HL-60/S4 treated with phorbol 12-myristate 13-acetate at 8.2 ng/mL for 4 days and 3 days (cell line): ENCODE data around the gene SHFL.

Experiments
- in situ Hi-C: fragments of 300-500 bp; cut with MboI; formaldehyde crosslinking; loops from 2 replicates; pipeline ENCODE4 v1.15.0; 2022; ENCODE audit warnings: low sequenced_read_pairs

The SHFL gene

DNA sequence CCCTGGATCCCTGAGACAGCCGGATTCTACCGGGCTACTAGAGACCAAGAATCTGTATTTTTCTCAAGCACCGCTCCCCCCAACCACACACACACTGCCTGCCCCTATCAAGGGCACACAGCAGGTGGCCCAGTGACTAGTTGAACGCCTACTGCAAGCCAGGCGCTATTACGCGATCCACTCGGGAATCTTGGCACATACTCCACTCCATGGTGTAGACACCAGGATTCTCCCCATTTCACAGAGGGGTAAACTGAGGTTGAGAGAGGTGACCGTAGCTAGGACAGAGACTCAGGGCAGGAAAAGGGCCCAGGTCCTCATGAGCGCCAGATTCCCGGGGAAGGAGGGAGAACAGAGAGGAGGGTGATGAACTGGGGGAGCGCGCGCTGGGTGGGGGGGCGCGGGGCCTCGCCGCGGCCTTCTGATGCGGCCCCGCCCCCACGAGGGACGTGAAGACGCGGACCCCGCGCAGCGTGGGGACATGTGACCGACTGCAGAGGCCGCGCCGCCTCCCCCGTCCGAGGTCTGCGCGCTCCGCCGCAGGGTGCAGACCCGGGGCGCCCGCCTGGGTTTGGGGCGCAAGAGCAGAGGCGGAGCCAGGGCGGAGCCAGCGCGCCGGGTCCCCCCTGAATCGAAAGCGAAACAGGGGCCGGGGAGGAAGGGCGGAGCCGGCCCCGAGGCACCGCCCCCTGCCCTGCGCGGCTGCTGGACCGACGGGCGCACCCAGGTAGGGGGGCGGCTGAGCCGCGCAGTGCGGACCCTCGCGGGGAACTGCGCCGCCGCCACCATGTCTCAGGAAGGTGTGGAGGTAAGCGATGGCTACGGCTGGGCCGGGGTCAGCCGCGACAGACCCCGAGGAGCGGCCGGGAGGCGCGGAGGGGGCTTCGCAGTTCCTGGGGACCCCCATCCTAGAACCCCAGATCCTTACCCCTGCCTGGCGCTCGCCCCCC is at the start of gene SHFL:
SHFL (plus strand) TSS at position 677 of the 950 bp plus-strand sequence; CDS start at position 788, 111 bp downstream.
- in situ Hi-C loops: no loop called here

GRCh38 chr19:10036601-10037071 is 49.5 kb upstream of the SHFL start:
- in situ Hi-C loops: no loop called here

- in situ Hi-C loops: no loop called here
These were observed 48.8 kb upstream of the SHFL start for GRCh38 chr19:10037367-10037766.

DNA sequence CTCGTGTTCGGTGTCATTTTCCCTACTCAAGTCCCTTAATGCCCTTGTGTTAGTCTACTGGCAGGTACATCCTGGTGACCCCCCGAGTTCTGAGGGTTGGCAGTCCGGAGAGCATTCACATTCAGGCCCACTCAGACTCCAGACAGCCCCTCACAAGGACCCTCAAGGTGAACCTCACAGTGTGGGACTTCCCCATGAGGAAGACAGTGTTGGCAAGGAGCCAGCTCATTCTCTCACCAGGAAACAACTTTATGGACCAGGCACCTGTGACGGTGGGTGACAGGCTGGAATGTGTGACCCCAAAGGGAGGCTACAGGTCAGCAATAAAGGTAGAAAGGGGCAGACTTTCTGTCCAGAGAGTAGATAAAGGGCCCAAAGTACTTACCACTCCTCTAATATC is 48.3 kb upstream of the SHFL start:
- in situ Hi-C loops: no loop called here

DNA sequence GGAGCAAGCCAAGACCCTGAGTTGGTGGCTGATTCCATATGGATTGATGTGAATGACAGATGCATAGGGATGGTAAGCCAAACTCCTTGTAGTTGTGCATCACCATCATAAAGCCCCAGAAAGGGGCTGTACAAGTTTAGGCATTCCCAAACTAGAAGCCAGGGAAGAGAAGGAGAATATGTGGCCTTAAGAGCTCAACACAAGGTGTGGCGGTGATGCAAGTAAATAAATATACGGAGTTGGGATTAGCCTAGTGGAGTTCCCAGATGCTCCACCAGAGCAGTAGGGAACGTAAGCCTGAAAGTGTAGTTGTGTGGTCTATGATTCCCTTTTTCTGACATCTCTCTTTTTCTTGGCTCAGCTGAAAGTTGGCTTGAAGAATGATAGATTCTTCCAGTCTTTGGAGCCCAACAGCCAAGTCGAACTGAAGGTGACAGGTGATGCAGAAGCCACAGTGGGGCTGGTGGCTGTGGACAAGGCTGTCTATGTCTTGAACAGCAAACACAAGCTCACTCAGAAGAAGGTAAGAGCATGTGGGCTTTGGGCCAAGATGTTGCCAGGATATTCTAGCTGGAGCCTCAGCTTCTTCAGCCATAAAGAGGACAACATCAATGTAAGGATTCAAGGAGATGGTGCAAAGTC is 42.7 kb upstream of the SHFL start:
- in situ Hi-C loops: no loop called here

GRCh38 chr19:10044390-10044789 is 41.7 kb upstream of the SHFL start:
- in situ Hi-C loops: no loop called here

DNA sequence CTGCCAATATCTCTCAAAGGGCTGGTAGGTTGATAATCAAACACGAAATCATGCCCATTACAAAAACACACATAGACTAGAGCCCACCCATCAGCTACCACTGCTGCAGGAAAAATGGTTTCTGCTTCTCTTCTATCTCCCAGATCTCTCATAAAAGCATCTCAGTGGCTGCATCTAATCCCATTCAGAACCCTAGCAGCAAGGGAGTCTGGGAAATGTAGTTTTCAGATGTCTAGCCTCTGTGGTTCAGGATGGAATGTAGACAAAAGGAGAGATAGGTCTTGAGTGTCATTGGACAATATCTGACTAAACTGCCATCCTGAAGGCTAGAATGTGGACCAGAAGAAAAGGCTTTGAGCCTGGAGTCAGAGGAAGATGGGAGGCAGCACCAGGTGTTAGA is 40.7 kb upstream of the SHFL start:
- in situ Hi-C loops: no loop called here

DNA sequence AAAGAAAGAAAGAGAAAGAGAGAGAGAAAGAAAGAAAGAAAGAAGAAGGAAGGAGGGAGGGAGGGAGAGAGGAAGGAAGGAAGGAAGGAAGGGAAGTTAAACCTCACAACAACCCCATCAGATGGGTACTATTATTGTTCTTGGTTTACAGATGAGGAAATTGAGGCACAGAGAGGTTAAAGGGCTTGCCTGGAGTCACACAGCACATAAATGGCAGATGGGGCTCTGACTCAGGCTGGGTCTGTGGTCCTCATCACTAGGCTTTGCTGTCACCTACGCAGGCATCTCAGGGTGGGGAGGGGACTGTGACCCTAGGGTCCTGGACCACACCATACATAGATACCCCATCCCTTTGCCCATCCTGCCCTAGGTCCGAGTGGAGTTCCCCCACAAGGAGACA is 36.5 kb upstream of the SHFL start:
- in situ Hi-C loops: no loop called here

GRCh38 chr19:10052602-10053360 is 33.3 kb upstream of the SHFL start:
- in situ Hi-C loops: no loop called here

DNA sequence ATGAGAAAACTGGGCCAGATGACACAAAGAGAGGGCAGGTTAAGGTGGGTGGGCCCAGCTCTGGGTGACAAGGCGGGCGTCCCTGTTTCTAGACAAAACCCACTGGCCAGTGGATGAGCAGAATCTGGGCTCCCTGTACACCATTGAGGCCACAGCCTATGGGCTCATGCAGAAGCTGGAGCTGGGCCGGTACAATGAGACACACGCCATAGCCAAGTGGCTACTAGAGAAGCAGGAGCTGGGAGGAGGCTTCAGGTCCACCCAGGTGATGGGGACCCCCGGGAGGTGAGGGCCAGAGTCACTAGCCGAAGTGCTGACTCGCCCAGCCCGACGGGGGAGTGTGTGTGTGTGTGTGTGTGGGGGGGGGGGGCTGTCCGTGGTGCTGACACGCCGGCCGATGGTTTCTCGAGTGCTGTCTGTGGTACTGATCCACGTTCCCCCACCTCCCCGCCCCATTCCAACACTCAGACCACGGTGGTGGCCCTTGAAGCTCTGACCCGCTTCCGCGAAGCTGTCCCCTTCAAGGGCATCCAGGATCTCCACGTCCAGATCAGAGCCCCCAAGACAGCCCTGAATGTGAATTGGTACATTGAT is 24.3 kb upstream of the SHFL start:
- in situ Hi-C loops: no loop called here

DNA sequence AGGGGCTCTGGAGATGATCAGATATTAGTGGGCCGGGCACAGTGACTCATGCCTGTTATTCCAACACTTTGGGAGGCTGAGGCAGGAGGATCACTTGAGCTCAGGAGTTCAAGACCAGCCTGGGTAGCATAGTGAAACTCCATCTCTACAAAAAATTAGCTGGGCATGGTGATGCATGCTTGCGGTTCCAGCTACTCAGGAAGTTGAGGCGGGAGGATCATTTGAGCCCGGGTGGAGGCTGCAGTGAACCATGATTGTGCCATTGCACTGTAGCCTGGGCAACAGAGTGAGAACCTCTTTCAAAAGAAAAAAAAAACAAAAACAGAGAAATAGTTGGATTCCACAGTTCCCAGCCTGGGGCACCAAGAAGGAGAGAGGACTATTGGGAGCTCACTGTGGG is 17.9 kb upstream of the SHFL start:
- in situ Hi-C loops: no loop called here

DNA sequence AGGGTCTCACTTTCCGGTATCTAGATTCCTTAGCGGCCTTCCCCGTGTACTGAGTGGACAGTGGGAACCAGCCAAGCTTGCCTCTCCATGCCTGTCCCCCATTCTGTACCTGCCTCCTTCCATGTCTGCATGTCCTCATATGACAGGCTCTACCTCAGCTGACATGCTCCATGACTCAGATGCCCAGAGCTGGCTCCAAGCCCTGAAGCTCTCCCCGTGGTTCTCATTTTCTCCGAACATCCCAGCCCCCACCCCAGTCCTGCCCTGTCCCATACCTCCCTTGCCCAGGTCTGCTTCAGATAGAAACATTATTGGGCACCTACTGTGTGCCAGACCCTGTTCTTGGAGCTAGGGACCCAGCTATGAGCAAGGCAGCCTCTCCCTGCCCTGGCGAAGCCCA is 17.1 kb upstream of the SHFL start:
- in situ Hi-C loops: no loop called here

GRCh38 chr19:10070730-10071446 is 15.2 kb upstream of the SHFL start:
- in situ Hi-C loops: no loop called here

- in situ Hi-C loops: no loop called here
These were observed 12.0 kb upstream of the SHFL start for GRCh38 chr19:10074153-10074552.

- in situ Hi-C loops: no loop called here
These were observed 9.6 kb upstream of the SHFL start for GRCh38 chr19:10076535-10076934.

DNA sequence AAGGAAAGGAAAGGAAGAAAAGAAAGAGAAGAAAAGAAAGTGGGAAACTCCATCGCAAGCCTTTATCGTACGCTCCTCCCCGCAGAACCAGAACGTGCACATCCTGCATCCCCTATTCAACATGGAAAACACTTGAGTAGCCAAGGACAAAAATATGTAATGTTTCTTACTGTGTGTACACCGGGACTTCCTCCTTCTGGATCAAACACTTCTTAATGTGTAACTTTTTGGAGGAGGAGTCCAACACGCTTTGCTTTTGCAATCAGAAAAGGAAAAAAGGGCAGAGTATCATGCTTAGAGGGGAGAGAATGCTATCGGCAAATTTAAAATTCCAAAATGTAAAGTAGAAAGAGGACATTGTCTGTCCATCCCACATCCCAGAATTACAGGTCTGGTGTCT is 7.8 kb upstream of the SHFL start:
- in situ Hi-C loops: no loop called here

GRCh38 chr19:10079031-10079453 is 7.1 kb upstream of the SHFL start:
- in situ Hi-C loops: no loop called here

DNA sequence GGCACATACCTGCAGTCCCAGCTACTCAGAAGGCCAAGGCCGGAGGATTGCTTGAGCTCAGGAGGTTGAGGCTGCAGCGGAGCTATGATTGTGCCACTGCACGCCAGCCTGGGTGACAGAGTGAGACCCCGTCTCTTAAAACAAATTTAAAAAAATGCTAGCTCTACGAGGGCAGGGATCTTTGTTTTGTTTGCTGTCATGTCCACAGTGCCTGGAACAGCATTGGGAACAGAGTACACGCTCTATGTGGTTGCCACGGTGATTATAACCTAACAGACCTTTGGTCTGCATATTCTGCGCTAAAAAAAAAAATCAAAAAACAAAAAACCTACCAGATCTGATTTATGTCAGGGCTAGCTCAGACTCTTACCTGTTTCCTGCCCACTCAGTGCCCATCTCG is 2.2 kb upstream of the SHFL start:
- in situ Hi-C loops: no loop called here

- in situ Hi-C loops: no loop called here
These were observed 1.3 kb upstream of the SHFL start for GRCh38 chr19:10084803-10085202.

GRCh38 chr19:10086591-10087192 is 575 bp downstream of the SHFL start:
- in situ Hi-C loops: no loop called here
